ENCODE data around the gene SHANK2. TPM values are rescaled to one million over a fixed set of nuclear protein-coding genes. Genes with fewer than 3 reads are reported as not detected.

Gene SHANK2
- total and polyA plus RNA-seq, 2 of the 4 experiments (the other 2 are of a cell fraction) = 1.6 to 2.2 TPM

DNA sequence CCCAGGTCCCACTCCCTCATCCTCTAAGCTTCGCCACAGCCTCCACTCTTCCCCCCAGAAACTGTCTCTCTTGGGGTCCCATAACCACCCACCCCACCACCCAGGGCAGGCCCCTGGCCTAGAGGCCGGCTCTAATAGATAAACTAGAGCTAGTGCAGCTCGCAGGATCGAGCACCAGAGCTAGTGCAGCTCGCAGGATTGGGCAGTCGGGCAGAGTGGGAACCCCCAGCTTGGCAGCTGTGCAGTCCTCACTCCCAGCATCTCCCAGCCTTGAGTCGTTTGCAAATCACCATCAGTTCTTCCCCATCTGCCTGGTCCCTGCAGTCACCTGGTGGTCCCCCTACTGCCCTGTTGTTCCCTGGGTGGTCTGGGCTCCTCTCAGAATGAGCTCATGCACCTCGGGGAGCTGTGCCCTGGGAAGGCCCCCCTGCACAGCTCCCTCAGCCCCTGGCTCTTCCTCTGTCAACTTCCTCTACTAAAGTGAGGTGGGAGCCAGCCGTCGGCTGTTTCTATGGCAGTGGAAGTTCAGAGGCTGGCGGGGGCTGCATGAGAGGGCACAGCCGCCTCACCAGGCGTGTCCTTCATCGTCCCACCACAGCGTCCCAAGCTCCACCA, 15.5 kb upstream of the SHANK2 start:
- no peak overlapping the region for H4K5ac ChIP-seq (ENCODE audit: low read depth, low read length)
- 0 out of 2 replicates have a peak, but pooled peaks cover 3% of the 10 kb centered on the region for H3K27me3 ChIP-seq (ENCODE audit: control insufficient read depth, insufficient read depth, low read length)
- H2BK5ac ChIP-seq (ENCODE audit: low read depth, low read length, poor library complexity, severe bottlenecking) = no peak overlapping the region
- no peak overlapping the region for H3K4me3 ChIP-seq (ENCODE audit: insufficient read depth, low read depth, low read length)
- no peak overlapping the region for H3K27ac ChIP-seq (ENCODE audit: insufficient read depth, low read length)
- no peaks in the 10 kb centered on the region for H3K36me3 ChIP-seq (ENCODE audit: control insufficient read depth, insufficient read depth, low read length)
- no TSS peak for BruUV-seq (replicated peaks)
- ChIA-PET POLR2A (ENCODE audit: unreplicated experiment) (interaction anchor here (0.5 kb wide), 1 partner anchor 21 kb away, joined by 5 read pairs; no protein-coding TSS in a partner anchor), CTCF (no interaction called here)
- 80% methylated on average over 3 of the region's 15 CpGs; no CpG with 5 or more reads in 1 of the 2 experiments for WGBS, 2 experiments (ENCODE audit: extremely low coverage in 2 of 2, insufficient read length in 1 of 2)
- peaks cover 8% of the 10 kb centered on the region for H3K4me1 ChIP-seq (ENCODE audit: control insufficient read depth, insufficient read depth, low read length)
- DNase-seq (no peak), ATAC-seq (ENCODE audit: low read depth) (no peak)
- H2AK9ac ChIP-seq (replicated peaks; ENCODE audit: low read depth, low read length, poor library complexity) = no peak overlapping the region
- TF ChIP-seq POLR2A (IDR thresholded peaks at IDR 0.05; ENCODE audit: low read depth, low read length) (no peak), CEBPB (IDR thresholded peaks at IDR 0.05; ENCODE audit: low read depth, low read length) (no peak), MAFK (IDR thresholded peaks at IDR 0.05; ENCODE audit: low read depth, low read length) (no peak), RCOR1 (IDR thresholded peaks at IDR 0.05; ENCODE audit: insufficient replicate concordance, low read length) (no peak), FOS (IDR thresholded peaks at IDR 0.05; ENCODE audit: low read depth, low read length) (no peak), SMC3 (IDR thresholded peaks at IDR 0.05; ENCODE audit: low read depth, low read length) (no peak), BHLHE40 (IDR thresholded peaks at IDR 0.05; ENCODE audit: low read depth, low read length) (no peak), RAD21 (IDR thresholded peaks at IDR 0.05; ENCODE audit: low read length) (no peak), NFE2L2 (IDR thresholded peaks at IDR 0.05; ENCODE audit: low read depth, low read length) (no peak), CHD1 (IDR thresholded peaks at IDR 0.05; ENCODE audit: low read depth, low read length) (no peak), MAZ (IDR thresholded peaks at IDR 0.05; ENCODE audit: borderline replicate concordance, low read depth, low read length) (no peak), RFX5 (IDR thresholded peaks at IDR 0.05; ENCODE audit: low read depth, low read length) (no peak), MXI1 (IDR thresholded peaks at IDR 0.05; ENCODE audit: borderline replicate concordance, low read depth, low read length) (no peak)
- TF ChIP-seq, protein P1, sequence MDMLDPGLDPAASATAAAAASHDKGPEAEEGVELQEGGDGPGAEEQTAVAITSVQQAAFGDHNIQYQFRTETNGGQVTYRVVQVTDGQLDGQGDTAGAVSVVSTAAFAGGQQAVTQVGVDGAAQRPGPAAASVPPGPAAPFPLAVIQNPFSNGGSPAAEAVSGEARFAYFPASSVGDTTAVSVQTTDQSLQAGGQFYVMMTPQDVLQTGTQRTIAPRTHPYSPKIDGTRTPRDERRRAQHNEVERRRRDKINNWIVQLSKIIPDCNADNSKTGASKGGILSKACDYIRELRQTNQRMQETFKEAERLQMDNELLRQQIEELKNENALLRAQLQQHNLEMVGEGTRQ (IDR thresholded peaks at IDR 0.05; ENCODE audit: low read depth, low read length) = no peak
- TF ChIP-seq, protein P2, sequence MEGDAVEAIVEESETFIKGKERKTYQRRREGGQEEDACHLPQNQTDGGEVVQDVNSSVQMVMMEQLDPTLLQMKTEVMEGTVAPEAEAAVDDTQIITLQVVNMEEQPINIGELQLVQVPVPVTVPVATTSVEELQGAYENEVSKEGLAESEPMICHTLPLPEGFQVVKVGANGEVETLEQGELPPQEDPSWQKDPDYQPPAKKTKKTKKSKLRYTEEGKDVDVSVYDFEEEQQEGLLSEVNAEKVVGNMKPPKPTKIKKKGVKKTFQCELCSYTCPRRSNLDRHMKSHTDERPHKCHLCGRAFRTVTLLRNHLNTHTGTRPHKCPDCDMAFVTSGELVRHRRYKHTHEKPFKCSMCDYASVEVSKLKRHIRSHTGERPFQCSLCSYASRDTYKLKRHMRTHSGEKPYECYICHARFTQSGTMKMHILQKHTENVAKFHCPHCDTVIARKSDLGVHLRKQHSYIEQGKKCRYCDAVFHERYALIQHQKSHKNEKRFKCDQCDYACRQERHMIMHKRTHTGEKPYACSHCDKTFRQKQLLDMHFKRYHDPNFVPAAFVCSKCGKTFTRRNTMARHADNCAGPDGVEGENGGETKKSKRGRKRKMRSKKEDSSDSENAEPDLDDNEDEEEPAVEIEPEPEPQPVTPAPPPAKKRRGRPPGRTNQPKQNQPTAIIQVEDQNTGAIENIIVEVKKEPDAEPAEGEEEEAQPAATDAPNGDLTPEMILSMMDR (conservative IDR thresholded peaks at IDR 0.05; ENCODE audit: low read depth, low read length) = no peak
- no peak overlapping the region for H3K4ac ChIP-seq (ENCODE audit: low read depth, low read length)
- no peak overlapping the region for H4K91ac ChIP-seq (ENCODE audit: insufficient read depth, low read depth, low read length)
- no peak overlapping the region for H2AK5ac ChIP-seq (ENCODE audit: low read depth, low read length)
- H3K14ac ChIP-seq (replicated peaks; ENCODE audit: low read depth, low read length) = no peak overlapping the region
- in situ Hi-C loops (cut with MboI; ENCODE audit: low sequenced_read_pairs) (no loop called here), intact Hi-C loops (cut with micrococcal nuclease) (no loop called here), dilution Hi-C loops (cut with HindIII; ENCODE audit: low sequenced_read_pairs, unreplicated experiment) (no loop called here)
- 0 out of 2 replicates have a peak, but pooled peaks cover 6% of the 10 kb centered on the region for H3K9me3 ChIP-seq (ENCODE audit: control insufficient read depth, insufficient read depth, low read length)
- no peak overlapping the region for H3K4me2 ChIP-seq (ENCODE audit: low read depth, low read length)
- H3K23ac ChIP-seq (ENCODE audit: low read depth, low read length) = no peak overlapping the region
- H4K20me1 ChIP-seq (ENCODE audit: insufficient read depth, low read length) = no peaks in the 10 kb centered on the region
- no peaks in the 10 kb centered on the region for H3K9me1 ChIP-seq (ENCODE audit: insufficient read depth, low read length)
- no peak overlapping the region for H3K56ac ChIP-seq (ENCODE audit: extremely low read depth, insufficient read depth, low read length)
- no peak overlapping the region for H2BK20ac ChIP-seq (ENCODE audit: low read depth, low read length)
- no peak overlapping the region for H3K18ac ChIP-seq (ENCODE audit: low read depth, low read length)
- no peak overlapping the region for H3K9ac ChIP-seq (ENCODE audit: low read depth, low read length)
- no peaks in the 10 kb centered on the region for H3K79me1 ChIP-seq (ENCODE audit: low read depth in 1 of 2, low read length in 2 of 2)
- H2BK15ac ChIP-seq (ENCODE audit: low read depth, low read length) = no peak overlapping the region
- H2BK120ac ChIP-seq (ENCODE audit: low read depth, low read length) = no peak overlapping the region
- no peak overlapping the region for H4K8ac ChIP-seq (ENCODE audit: low read depth in 2 of 2, low read length in 2 of 2)
- H2AFZ ChIP-seq (replicated peaks; ENCODE audit: low read length, poor library complexity) = no peak overlapping the region
